ENCODE data around the gene NPFFR2.

DNA sequence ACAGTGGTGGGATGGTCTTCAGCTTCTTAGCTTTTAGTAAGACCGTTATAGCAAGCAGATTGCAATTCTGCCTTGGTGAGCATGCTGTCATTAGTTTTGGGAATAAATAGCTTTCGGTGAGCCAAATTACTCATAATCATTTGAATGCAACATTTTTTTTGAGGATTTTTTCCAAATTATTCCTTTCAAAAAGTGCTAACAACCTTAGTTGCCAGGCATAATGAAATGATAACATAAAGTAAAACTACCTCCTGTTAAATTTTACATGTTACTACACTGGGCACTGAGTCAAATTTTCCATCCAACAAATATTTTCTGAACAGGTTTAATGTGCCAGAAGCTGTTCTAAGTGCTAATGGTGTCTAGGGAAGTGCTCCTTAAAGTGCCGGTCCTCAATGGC, 15.8 kb upstream of the NPFFR2 start:
- TF ChIP-seq, protein P1, sequence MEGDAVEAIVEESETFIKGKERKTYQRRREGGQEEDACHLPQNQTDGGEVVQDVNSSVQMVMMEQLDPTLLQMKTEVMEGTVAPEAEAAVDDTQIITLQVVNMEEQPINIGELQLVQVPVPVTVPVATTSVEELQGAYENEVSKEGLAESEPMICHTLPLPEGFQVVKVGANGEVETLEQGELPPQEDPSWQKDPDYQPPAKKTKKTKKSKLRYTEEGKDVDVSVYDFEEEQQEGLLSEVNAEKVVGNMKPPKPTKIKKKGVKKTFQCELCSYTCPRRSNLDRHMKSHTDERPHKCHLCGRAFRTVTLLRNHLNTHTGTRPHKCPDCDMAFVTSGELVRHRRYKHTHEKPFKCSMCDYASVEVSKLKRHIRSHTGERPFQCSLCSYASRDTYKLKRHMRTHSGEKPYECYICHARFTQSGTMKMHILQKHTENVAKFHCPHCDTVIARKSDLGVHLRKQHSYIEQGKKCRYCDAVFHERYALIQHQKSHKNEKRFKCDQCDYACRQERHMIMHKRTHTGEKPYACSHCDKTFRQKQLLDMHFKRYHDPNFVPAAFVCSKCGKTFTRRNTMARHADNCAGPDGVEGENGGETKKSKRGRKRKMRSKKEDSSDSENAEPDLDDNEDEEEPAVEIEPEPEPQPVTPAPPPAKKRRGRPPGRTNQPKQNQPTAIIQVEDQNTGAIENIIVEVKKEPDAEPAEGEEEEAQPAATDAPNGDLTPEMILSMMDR (IDR thresholded peaks at IDR 0.05) = no peak
- TF ChIP-seq POLR2A (IDR thresholded peaks at IDR 0.05) = no peak
